Activated CD4-positive, alpha-beta memory T cell treated with anti-CD3 and anti-CD28 coated beads, Interleukin-2, amount 10 ng/mL, durations not matched to agents 7 days and 5 days (primary cell): Measurements from ENCODE around the gene ANKLE1. TPM values are rescaled to one million over a fixed set of nuclear protein-coding genes. Genes with fewer than 3 reads are reported as not detected.
"Not testable (repeated sequence)": the region's sequence is repeated elsewhere in the genome, so short reads cannot be mapped to it uniquely, and the experiment has no call there.

Experiments
- CTCF ChIA-PET: fragments of 350-600 bp; sonication (Branson Sonifier 250); formaldehyde crosslinking; loops from one replicate; lab custom pipeline; 2021; ENCODE audit warnings: antibody characterized with exemption, inconsistent platforms; lab: Charles Lee
- POLR2A ChIA-PET: fragments of 350-600 bp; sonication (Branson Sonifier 250); formaldehyde crosslinking; loops from one replicate; lab custom pipeline; 2021; ENCODE audit warnings: antibody characterized with exemption; lab: Charles Lee
- DNase-seq: peaks from one replicate; pipeline ENCODE4 v3.0.0-alpha.2; 2020
- H3K27ac Mint-ChIP-seq: one replicate; pipeline ENCODE4 v1.8.0; 2021; ENCODE audit warnings: mild to moderate bottlenecking, mixed read lengths
- H3K27me3 Mint-ChIP-seq: one replicate; pipeline ENCODE4 v1.8.0; 2021; ENCODE audit warnings: mixed read lengths
- H3K36me3 Mint-ChIP-seq: one replicate; pipeline ENCODE4 v1.8.0; 2021; ENCODE audit warnings: low read depth, mixed read lengths
- H3K4me1 Mint-ChIP-seq: one replicate; pipeline ENCODE4 v1.8.0; 2021; ENCODE audit warnings: mixed read lengths
- H3K4me3 Mint-ChIP-seq: one replicate; pipeline ENCODE4 v1.8.0; 2021; ENCODE audit warnings: mild to moderate bottlenecking, mixed read lengths
- H3K9me3 Mint-ChIP-seq: one replicate; pipeline ENCODE4 v1.8.0; 2021; ENCODE audit warnings: mixed read lengths
- total RNA-seq, 2 experiments: library from RNA; stranded (reverse); gene quantifications; one replicate each; pipeline ENCODE4 v1.2.3, GENCODE V29; 2021

Gene ANKLE1
- total RNA-seq, 2 experiments from 2014 or later, result 7.6 to 8.2 TPM

GRCh38 chr19:17274892-17275291 lies 6.8 kb upstream of the ANKLE1 start:
- H3K27ac Mint-ChIP-seq, CTCF ChIA-PET, H3K9me3 Mint-ChIP-seq, DNase-seq, H3K4me3 Mint-ChIP-seq, POLR2A ChIA-PET, H3K4me1 Mint-ChIP-seq, H3K27me3 Mint-ChIP-seq: not testable (repeated sequence)
- peaks cover 37% of the 10 kb centered on the region for H3K36me3 Mint-ChIP-seq

GRCh38 chr19:17275441-17276175 lies 6.1 kb upstream of the ANKLE1 start:
- peaks cover 2% of the 10 kb centered on the region for H3K4me1 Mint-ChIP-seq
- no peak for DNase-seq
- no peaks in the 10 kb centered on the region for H3K27me3 Mint-ChIP-seq
- H3K27ac Mint-ChIP-seq, result no peak overlapping the region
- H3K36me3 Mint-ChIP-seq, result peaks cover 34% of the 10 kb centered on the region
- POLR2A ChIA-PET, result interaction anchor here (1.0 kb wide), 1 partner anchor 11 kb away, joined by 3 read pairs; the partner anchor contains the start of gene USHBP1
- H3K4me3 Mint-ChIP-seq, result no peak overlapping the region
- H3K9me3 Mint-ChIP-seq, result no peaks in the 10 kb centered on the region
- CTCF ChIA-PET, result no interaction called here

GRCh38 chr19:17279436-17279835 lies 2.3 kb upstream of the ANKLE1 start:
- POLR2A ChIA-PET, result interaction anchor here (3.5 kb wide), 1 partner anchor 12 kb away, joined by 26 read pairs; the partner anchor contains the start of gene BABAM1
- H3K27ac Mint-ChIP-seq, result peak overlapping the region; percentile 35
- no peaks in the 10 kb centered on the region for H3K9me3 Mint-ChIP-seq
- DNase-seq, result no peak
- peaks cover 14% of the 10 kb centered on the region for H3K4me1 Mint-ChIP-seq
- peaks cover 29% of the 10 kb centered on the region for H3K36me3 Mint-ChIP-seq
- CTCF ChIA-PET, result interaction anchor here (0.6 to 5.4 kb wide), 3 partner anchors 13 to 22 kb away, joined by 3 to 64 read pairs (median 6); partner anchors contain the start of gene USHBP1
- no peaks in the 10 kb centered on the region for H3K27me3 Mint-ChIP-seq
- H3K4me3 Mint-ChIP-seq, result no peak overlapping the region

GRCh38 chr19:17282488-17283125 lies 906 bp downstream of the ANKLE1 start:
- no peaks in the 10 kb centered on the region for H3K27me3 Mint-ChIP-seq
- ChIA-PET POLR2A (interaction anchor here (1.0 to 3.5 kb wide), 9 partner anchors 10 to 206 kb away, joined by 3 to 26 read pairs (median 3); partner anchors contain the start of genes BABAM1, OCEL1 and USE1), CTCF (interaction anchor here (0.7 to 5.4 kb wide), 10 partner anchors 9 to 214 kb away, joined by 3 to 64 read pairs (median 4); partner anchors contain the start of genes BABAM1, DDA1, USE1 and USHBP1)
- no peaks in the 10 kb centered on the region for H3K9me3 Mint-ChIP-seq
- peaks cover 11% of the 10 kb centered on the region for H3K36me3 Mint-ChIP-seq
- H3K4me3 Mint-ChIP-seq, result peak overlapping the region; percentile 85
- peak overlapping the region; percentile 75 for H3K27ac Mint-ChIP-seq
- peaks cover 14% of the 10 kb centered on the region for H3K4me1 Mint-ChIP-seq
- DNase-seq, result peak; percentile 84

GRCh38 chr19:17283504-17283996 lies 1.8 kb downstream of the ANKLE1 start:
- Mint-ChIP-seq H3K4me3 (peak overlapping the region; percentile 40), H3K4me1 (peaks cover 14% of the 10 kb centered on the region), H3K27me3 (no peaks in the 10 kb centered on the region), H3K9me3 (no peaks in the 10 kb centered on the region), H3K36me3 (peaks cover 10% of the 10 kb centered on the region), H3K27ac (no peak overlapping the region)
- CTCF ChIA-PET, result interaction anchor here (0.8 to 5.4 kb wide), 7 partner anchors 8 to 215 kb away, joined by 3 to 64 read pairs (median 7); partner anchors contain the start of genes BABAM1, DDA1 and USHBP1
- no peak for DNase-seq
- POLR2A ChIA-PET, result interaction anchor here (1.3 kb wide), 1 partner anchor 69 kb away, joined by 3 read pairs; the partner anchor contains the start of gene USE1

- H3K9me3 Mint-ChIP-seq, result no peaks in the 10 kb centered on the region
- ChIA-PET CTCF (interaction anchor here (0.8 kb wide), 1 partner anchor 234 kb away, joined by 3 read pairs; no protein-coding TSS in a partner anchor), POLR2A (no interaction called here)
Observed at GRCh38 chr19:17285415-17286135, 3.9 kb downstream of the ANKLE1 start.

GRCh38 chr19:17286263-17286662 lies 4.6 kb downstream of the ANKLE1 start:
- Mint-ChIP-seq H3K4me1 (peaks cover 10% of the 10 kb centered on the region), H3K27me3 (peaks cover 3% of the 10 kb centered on the region), H3K27ac (no peak overlapping the region), H3K36me3 (peaks cover 10% of the 10 kb centered on the region), H3K4me3 (no peak overlapping the region), H3K9me3 (no peaks in the 10 kb centered on the region)
- no peak for DNase-seq
- ChIA-PET CTCF (no interaction called here), POLR2A (no interaction called here)

More at GRCh38 chr19:17285415-17286135, 3.9 kb downstream of the ANKLE1 start:
- Mint-ChIP-seq H3K27ac (no peak overlapping the region), H3K36me3 (peaks cover 10% of the 10 kb centered on the region), H3K27me3 (peaks cover 3% of the 10 kb centered on the region), H3K4me3 (no peak overlapping the region), H3K4me1 (peaks cover 12% of the 10 kb centered on the region)
- DNase-seq, result no peak

DNA sequence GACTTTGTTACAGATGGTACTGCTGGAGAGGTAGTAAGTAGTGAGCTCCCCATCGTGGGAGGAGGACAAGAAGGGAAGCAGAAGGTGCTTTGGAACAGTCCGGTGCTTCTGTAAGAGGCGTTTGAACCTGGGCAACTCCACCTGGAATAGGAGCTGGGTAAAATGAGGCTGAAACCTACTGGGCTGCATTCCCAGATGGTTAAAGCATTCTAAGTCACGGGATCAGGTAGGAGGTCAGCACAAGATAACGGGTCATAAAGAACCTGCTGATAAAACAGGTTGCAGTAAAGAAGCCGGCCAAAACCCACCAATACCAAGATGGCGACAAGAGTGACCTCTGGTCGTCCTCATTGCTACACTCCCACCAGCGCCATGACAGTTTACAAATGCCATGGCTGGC lies 5.1 kb downstream of the ANKLE1 start:
- H3K9me3 Mint-ChIP-seq, result no peaks in the 10 kb centered on the region
- peaks cover 9% of the 10 kb centered on the region for H3K4me1 Mint-ChIP-seq
- no peak for DNase-seq
- H3K27ac Mint-ChIP-seq, result no peak overlapping the region
- peaks cover 3% of the 10 kb centered on the region for H3K27me3 Mint-ChIP-seq
- H3K4me3 Mint-ChIP-seq, result no peak overlapping the region
- ChIA-PET POLR2A (no interaction called here), CTCF (no interaction called here)
- H3K36me3 Mint-ChIP-seq, result peaks cover 10% of the 10 kb centered on the region

DNA sequence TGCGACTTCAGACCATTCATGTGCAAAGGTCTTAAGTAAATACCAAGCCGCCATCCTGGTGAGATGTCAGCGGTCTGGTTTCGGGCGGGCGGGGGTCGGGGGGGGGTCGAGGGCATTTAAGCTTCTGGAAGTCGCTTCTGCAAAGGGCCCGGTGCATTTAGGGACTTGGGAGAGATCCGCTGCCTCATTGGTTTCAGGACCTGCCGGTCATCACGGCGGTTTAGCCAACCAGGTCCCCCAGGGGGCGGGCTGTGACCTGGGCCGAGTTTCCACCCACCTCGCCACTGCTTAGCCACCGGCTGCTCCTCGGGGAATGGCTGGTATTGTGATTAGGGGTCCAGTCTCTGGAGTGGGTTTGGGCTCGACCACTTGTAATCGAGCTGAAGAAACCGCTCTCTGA lies 7.8 kb downstream of the ANKLE1 start:
- ChIA-PET POLR2A (interaction anchor here (1.2 to 2.9 kb wide), 2 partner anchors 9 to 22 kb away, joined by 3 to 8 read pairs; partner anchors contain the start of genes ANKLE1 and BABAM1), CTCF (interaction anchor here (2.2 kb wide), 1 partner anchor 16 kb away, joined by 5 read pairs; the partner anchor contains the start of gene MRPL34)
- H3K36me3 Mint-ChIP-seq, result peaks cover 2% of the 10 kb centered on the region
- DNase-seq, result peak; percentile 55
- no peaks in the 10 kb centered on the region for H3K9me3 Mint-ChIP-seq
- peaks cover 12% of the 10 kb centered on the region for H3K4me1 Mint-ChIP-seq
- peaks cover 3% of the 10 kb centered on the region for H3K27me3 Mint-ChIP-seq
- H3K27ac Mint-ChIP-seq, result no peak overlapping the region
- H3K4me3 Mint-ChIP-seq, result no peak overlapping the region

DNA sequence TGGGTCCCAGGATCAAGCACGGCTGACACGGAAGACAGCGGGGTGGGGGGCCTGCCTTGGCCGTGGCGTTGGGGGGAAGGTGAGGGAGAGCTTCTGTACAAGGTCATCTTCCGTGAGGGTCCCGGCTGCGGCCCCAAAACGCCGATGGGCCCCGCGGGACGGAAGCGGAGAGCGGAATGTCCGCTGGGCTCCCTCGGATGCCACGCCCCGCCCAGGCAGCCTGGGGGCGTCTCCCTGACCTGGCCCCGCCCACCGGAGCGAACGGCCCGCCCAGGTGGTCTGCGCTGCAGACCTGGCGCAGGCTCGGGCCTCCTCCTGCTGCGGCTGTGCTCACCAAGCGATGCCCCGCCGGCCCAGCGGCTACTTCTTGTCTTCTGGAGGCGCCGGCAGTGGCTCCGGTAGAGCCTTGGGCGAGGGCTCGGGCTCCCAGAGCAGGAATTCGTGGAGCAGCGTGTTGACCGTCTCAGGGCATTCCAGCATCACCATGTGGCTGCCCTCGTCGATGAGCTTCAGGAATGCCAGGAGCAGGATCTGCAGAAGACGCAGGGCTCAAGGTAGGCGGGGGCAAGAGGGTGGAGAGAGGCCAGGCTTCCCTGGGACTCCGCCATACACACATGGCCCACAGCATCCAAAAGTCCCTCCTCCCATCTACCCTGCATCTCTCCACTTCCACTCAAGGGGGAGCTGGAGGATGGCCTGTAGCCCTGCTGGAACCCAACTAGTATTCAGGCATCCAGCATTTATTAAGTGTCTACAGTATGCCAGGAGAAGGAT lies 10.8 kb downstream of the ANKLE1 start:
- CTCF ChIA-PET, result interaction anchor here (0.6 to 2.6 kb wide), 22 partner anchors 9 to 127 kb away, joined by 3 to 15 read pairs (median 4); partner anchors contain the start of genes ABHD8, ANKLE1, ANO8 and BABAM1
- Mint-ChIP-seq H3K4me3 (peak overlapping the region; percentile 83), H3K4me1 (peaks cover 15% of the 10 kb centered on the region), H3K27me3 (peaks cover 3% of the 10 kb centered on the region), H3K9me3 (no peaks in the 10 kb centered on the region), H3K36me3 (peaks cover 2% of the 10 kb centered on the region), H3K27ac (peak overlapping the region; percentile 40)
- POLR2A ChIA-PET, result interaction anchor here (0.8 to 2.9 kb wide), 8 partner anchors 11 to 96 kb away, joined by 3 to 13 read pairs (median 4); partner anchors contain the start of genes ABHD8, ANKLE1 and DDA1
- DNase-seq, result peak; percentile 82

- Mint-ChIP-seq H3K4me1 (peaks cover 15% of the 10 kb centered on the region), H3K36me3 (peaks cover 7% of the 10 kb centered on the region), H3K27me3 (peaks cover 3% of the 10 kb centered on the region), H3K27ac (no peak overlapping the region), H3K9me3 (no peaks in the 10 kb centered on the region), H3K4me3 (no peak overlapping the region)
- no peak for DNase-seq
- POLR2A ChIA-PET, result interaction anchor here (2.0 to 2.9 kb wide), 2 partner anchors 10 to 13 kb away, joined by 5 to 13 read pairs; partner anchors contain the start of gene ABHD8
- CTCF ChIA-PET, result interaction anchor here (0.8 to 1.8 kb wide), 12 partner anchors 10 to 126 kb away, joined by 3 to 11 read pairs (median 6); partner anchors contain the start of genes ABHD8, ANO8, BABAM1 and MRPL34
Observed at GRCh38 chr19:17293605-17294004, 11.9 kb downstream of the ANKLE1 start.
